NCI-H345 (cell line): ENCODE results near the gene CD68.
A peak's percentile ranks its signal among the peaks of the same experiment; 100 is the strongest.
"Not testable (repeated sequence)": the region's sequence is repeated elsewhere in the genome, so short reads cannot be mapped to it uniquely, and the experiment has no call there.

Experiments
- DNase-seq: peaks from one replicate; lab custom pipeline; 2025; lab: John Stamatoyannopoulos, UW

CD68 gene

DNA sequence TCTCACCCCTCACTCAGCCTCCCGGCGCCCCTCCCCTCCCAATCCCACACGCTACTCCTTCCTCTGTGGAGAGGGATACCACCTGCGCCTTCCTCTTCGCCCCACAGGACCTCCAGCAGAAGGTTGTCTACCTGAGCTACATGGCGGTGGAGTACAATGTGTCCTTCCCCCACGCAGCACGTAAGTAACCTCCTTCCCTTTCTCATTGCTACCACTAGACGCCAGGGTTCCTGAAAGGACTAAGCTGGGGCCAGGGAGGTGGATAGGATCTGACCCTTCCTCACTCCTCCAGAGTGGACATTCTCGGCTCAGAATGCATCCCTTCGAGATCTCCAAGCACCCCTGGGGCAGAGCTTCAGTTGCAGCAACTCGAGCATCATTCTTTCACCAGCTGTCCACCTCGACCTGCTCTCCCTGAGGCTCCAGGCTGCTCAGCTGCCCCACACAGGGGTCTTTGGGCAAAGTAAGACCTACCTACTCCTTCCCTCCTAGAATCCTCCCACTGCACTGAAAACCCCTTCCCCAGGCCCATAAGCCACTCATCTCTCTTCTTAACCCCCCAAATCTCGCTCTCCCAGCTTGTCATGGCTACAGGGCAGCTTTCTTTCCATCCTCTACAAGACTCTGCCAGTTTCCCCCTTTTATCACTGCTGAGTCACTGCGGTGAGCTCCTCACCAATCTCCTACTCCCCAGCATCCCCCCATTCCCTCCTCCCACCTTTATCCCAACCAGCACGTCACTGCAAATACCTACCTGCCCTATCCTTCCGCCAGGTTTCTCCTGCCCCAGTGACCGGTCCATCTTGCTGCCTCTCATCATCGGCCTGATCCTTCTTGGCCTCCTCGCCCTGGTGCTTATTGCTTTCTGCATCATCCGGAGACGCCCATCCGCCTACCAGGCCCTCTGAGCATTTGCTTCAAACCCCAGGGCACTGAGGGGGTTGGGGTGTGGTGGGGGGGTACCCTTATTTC is 1.5 kb downstream of the CD68 start:
- DNase-seq, result no peak

DNA sequence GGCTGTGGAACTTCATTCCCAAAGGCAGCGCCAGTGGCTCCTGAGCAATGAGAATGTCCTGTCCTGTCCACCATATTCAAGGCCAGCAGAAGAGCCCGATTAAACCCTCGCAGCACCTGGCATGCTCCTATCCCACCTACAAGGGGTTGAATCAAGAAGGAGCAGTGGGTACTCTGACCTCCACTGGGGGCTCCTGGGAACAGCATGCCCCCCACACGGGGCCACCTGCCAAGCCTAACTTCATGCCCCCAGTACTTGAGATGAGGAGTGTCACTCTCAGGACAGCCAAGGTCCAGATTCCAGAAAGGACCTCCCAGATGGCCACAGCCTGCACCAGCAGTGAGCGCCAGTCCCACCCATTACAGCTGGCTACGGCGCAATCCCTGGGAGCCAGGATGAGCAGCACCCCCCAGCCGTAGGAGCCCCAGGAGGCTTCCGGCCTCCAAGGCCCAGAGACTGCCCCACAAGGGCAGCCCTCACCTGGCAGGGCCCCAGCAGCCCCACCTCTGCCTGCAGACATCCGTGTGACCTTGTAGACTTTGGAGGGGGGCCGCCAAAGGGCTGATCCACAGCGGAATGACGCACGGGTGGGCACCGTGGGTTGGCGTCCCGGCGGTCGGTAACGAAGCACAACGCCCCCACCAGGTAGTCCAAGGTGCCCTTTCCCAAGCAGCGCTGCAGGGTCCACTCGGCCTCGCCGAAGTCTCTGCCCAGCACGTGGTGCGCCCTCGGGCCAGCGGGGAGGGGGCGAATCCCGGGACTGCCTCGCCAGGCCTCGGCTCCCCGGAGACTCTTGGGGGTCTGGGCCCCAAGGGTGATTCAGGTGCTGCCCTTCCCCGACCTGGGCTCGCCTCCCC is 3.2 kb downstream of the CD68 start:
- no peak for DNase-seq

DNA sequence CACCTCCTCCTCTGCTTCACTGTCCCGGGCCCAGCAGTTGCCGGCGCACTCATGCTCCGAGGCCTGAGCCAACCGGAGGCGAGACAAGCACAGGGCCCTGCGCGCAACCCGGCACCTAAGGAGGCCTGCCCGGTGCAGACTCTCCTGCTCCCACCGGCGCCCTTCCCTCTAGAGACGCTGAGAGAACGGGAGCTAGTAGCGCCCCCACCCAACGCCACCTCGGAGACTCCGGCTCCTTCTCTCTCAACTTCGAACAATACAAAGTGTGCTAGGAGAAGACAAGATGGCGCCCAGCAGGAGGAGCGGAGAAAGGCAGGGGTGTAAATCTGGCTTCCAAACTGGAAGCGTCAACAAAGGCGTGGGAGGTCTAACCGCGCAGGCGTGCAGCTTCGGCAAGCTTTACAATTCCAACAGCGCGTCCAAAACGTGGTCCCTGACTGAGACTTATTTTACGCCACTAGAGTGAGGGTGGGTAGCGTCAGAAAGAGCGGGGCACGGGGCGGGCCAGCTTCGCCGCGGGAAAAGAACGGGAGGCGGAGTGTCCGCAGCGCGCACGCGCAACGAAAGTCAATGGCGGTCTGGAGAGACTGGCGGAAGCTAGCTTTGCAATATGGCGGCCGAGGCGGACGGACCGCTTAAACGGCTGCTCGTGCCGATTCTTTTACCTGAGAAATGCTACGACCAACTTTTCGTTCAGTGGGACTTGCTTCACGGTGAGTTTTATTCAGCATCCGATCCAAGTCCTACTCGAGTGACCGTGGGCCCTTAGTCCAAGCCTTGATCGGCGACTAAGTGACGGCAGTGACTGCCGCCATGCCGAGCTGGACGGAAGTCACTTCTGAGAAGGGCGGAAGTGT is 4.0 kb downstream of the CD68 start, which contains the start of gene MPDU1:
Gene MPDU1, plus strand, starts transcription at position 600 of the 857 bp plus-strand sequence. Its CDS starts 11 bp downstream, at position 611.
- DNase-seq, result peak; percentile 95

DNA sequence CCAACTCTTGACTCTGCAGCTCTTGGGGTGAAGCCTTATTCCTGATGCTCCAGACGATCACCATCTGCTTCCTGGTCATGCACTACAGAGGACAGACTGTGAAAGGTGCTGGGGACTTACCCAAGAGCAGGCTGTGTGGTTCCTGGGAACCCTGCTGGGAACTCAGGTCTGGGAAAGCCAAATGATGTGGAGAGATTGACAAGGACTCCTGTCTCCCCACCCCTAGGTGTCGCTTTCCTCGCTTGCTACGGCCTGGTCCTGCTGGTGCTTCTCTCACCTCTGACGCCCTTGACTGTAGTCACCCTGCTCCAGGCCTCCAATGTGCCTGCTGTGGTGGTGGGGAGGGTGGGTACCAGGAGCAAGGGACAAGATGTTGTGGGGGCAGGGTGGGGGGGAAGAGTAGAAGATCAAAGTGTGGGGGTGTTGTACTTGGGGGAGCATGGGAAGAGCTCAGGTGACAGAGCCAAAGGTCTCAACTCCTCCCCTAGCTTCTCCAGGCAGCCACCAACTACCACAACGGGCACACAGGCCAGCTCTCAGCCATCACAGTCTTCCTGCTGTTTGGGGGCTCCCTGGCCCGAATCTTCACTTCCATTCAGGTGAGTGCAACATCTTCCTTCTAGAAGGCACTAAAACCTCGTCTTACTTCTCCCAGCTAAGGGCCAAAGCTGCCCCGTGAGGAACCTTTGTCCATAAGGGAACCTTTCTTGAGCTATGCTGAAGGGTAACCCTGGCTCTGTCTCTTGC is 7.4 kb downstream of the CD68 start:
- DNase-seq, result no peak

DNA sequence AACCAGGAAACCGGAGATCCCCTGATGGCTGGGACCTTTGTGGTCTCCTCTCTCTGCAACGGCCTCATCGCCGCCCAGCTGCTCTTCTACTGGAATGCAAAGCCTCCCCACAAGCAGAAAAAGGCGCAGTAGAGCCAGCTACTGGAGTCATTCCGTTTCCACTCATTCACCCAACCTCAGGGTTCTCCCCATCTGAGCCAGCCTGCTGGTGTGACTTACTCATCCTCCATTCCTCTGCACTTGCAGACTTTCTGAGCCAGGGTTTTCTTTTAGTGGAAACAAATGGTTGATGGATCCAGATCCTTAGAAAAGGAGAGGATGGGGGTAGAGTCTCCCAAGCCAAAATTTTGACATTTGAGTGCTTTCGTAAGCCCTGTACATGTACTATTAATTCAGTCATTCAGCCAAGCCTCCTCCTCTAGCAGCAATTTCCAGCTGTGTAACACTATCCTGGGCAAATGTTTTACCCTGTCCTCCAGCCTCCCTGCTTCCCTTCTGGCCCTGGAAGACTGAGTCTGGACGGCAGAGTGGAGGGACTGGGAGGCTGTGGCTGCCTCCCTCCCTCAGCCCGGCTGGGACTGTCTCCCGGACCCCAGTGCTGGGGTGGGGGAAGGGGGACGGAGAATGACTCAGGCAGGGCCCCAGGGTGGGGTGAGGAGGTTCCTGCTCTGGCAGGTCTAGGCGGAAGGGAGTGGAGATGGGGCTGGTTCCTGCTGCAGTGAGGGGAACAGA is 8.1 kb downstream of the CD68 start:
- DNase-seq, result no peak

DNA sequence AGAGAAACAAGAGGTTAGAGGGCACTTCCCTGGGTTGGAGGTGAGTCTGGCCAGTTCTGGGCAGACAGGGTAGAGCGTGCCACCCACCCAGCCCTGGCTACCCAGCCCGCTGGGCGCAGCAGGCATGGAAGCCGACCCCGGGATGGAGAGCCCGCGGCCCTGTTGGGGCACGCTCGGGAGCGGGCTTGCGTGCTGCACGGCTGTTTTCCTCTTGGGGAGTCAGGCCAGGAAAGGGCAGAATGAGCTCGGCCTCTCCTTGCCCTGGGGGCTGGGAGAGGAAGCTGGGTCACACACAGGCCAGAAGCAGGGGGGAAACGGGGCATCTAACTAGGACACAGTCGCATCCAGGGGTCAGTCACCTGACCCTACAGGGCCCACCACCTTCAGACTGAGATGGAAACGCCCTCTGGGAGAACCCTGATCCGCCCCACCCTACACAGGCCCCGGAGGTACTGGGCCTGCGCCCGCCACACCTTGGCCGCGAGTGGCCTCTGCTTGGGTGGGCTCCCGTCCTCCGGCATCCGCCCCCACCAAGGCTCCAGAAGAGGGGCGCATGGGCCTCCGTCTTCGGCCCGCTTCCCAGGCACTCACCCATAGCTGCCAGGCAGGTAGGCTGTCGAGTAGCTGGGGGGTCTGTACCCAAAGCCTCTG is 9.2 kb downstream of the CD68 start:
- DNase-seq, result no peak

DNA sequence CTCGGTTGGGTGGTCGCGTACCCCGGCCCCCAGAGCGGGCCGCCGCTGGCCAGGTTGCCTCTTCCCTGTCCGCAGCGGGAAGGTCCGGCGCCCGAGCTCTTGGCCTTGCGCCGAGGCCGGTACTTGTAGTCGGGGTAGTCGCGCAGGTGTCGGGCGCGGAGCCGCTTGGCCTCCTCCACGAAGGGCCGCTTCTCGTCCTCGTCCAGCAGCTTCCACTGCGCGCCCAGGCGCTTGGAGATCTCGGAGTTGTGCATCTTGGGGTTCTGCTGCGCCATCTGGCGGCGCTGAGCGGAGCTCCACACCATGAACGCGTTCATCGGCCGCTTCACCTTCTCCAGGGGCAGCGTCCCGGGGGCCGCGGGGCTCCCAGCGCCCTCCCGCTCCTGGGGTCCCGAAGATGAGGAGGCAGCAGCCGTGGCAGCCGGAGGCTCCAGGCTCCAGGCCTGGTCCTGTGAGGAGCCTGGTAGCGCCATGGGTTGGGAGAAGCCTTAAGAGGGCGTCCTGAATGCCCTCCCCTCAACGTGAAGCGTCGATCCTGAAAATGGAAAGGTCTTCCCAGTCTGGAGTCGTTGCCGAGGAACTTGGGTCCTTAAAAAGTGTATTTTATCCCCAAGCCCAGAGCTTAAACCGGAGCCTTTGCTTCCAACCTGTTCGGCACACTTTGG is 9.9 kb downstream of the CD68 start:
- no peak for DNase-seq

DNA sequence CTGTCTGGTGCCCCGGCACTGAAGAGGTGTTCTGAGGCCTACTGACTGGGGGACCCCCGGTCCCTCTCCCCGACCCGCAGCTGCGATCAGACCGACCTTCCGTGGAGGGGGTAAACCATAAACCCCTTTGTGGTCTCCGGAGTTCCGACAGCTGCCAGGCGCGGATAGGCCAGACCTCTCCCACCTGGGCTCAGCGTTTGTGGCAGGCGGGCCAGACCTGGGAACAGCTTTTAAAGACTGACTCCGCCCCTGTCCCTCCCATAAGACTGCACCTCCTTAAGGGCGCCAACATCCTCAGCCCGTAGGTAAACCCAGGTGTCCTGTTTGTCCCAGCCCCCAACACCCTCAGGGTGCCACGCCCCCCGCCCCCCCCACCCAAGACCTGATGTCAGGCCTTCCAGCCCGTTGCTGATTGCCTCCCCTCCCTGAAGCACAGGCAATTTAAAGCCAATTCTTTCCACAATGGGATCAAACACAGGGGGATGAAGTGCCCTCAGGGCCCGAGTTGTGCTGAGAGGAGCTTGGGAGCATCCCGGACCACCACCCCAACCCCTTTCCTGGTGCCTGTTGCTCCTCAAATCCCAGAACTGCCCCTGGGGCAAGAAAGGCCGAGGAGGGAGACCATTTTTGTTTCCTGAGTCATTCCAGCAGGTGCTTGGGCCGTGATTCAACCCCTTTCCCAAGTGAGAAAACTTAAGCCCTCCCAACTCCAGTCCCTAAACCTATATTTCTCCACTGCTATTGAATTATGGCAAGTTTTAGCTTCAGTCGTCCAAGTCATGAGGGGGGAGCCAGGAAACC is 10.7 kb downstream of the CD68 start, which contains the start of gene SOX15:
Gene SOX15, minus strand, starts transcription at position 204 of the 801 bp plus-strand sequence. CDS start 418 bp downstream, outside the sequence.
- DNase-seq, result no peak

DNA sequence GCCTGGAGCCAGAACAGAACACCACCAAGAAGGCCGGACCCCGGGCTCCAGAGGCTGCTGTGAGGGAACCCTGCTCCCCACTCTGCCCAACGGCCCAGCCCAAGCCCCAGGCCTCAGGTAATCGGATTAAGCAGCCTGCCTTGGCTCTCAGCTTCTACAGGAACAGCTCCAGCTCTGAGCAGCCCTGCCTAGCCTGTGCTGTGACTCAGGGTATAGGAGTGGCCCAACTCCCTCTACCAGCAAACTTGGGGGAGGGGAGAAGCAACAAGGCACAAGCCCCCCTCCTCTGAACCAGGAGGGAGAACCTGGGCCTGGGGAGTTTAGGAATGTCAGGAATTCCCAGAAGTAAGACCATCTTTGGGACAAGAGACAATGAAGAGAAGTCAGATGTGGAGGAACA is 11.3 kb downstream of the CD68 start:
- DNase-seq, result no peak

DNA sequence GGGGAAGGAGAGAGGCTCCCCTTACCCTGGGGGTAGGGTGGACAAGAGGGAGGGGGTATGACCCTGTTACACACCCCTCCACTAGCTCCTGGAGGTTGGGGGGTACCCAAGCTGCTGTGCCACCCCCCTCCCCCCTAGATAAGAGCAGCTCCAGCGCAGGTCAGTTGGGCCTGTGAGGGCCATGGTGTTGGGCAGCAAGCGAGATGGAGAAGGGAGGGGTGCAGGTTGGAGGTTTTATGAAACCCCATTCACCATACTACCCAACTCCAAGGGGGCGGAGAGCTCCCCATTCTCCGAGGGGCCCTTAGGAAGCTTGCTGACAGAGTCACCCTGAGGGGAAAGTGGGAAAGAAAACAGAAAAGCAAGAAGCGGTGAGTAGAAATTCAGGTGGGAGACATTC is 12.2 kb downstream of the CD68 start:
- no peak for DNase-seq

DNA sequence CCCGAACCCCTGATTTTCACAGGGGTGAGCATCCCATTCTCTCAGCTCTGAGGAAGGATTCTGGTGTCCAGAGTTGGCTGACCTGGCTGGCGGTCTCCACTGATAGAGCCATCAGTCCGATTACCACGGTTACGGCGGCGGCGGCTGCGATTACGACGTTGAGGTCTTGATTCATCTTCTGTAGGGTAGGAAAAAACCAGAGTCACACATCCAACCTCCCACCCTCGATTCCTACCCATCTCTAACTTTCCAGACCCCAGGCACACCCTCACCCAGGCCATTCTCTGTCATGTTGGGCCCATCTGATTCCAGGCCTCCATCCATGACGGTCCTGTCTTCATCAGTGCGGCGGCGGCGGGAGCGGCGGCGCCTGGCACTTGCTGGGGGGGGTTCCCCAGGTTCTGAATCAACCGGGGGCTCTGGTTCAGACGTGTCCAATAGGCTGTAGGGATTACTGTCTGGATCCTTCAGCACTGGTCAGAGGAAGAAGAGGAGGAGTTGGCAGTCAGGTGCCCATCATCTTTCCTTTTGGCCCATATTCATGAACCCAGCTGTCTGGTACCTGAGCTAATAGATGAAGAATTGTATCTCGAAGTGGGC is 13.1 kb downstream of the CD68 start:
- DNase-seq, result no peak

DNA sequence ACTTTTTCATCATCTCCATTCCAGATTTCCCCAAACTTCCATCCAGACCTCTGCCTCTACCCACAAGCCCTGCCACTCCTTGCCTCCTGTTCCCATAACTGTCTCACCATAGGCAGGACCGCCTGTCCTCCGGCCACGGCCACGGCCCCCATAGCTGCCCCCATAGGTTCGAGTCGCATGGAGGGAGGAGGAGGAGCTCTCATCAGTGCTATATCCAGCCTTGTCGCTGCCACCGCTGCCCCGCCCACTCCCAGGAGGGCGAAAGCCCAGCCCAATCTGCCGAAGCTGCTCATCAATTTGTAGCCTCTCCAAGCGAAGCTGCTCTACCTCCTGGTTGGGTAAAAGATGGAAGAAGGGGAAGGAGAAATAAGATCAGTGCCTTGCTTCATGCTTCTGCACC is 13.9 kb downstream of the CD68 start:
- no peak for DNase-seq

DNA sequence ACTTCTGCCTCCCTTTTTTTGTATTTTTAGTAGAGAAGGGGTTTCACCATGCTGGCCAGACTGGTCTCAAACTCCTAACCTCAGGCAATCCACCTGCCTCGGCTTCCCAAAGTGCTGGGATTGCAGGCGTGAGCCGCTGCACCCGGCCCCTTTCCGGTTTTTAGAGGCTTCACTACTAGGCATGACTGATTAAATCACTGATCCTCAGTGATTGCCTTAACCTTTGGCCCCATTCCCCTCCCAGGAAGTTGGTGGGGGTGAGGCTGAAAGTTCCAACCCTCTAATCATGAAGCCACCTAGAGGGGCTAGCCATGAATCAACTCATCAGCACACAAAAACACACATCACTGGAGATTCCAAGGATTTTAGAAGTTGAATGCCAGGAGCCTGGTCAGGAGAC is 18.1 kb downstream of the CD68 start:
- DNase-seq, result not testable (repeated sequence)

DNA sequence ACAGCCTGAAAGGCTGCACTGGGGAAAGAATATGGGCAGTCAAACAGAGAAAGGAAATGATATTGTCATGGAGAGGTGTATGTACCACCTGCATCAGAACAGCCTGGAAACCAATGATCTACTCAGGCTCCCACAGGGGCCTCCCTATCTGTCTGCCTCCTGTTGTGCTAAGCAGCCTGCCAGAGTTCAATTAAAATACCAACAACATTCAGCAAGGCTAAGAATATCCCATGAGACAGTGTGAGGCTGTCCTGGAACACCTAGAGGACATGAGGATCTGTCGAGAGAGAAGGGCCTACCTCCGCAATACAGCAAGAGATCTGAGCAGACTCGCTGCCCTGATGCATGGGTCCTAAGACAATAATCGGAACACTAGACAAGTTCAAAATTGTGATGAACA is 26.8 kb downstream of the CD68 start:
- no peak for DNase-seq

DNA sequence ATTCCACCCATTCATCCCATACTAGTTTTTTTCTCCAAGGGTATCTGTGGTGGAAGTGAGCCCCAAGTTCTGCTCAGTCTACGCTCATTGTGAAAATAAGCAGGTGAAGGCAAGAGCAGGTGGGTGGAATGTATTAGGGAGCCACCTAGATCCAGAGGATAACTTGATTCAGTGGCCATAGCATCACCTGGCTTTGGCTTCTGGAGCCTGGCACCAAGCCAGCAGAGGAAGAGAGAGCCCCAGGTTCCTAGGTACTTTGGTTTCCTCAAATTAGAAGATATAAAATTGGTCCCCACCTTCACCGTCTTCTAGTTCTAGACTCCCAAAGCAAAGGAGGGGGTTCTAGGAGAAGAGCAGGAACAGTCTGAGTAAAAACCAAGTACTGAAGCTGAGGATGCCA is 31.2 kb downstream of the CD68 start:
- DNase-seq, result peak; percentile 0

DNA sequence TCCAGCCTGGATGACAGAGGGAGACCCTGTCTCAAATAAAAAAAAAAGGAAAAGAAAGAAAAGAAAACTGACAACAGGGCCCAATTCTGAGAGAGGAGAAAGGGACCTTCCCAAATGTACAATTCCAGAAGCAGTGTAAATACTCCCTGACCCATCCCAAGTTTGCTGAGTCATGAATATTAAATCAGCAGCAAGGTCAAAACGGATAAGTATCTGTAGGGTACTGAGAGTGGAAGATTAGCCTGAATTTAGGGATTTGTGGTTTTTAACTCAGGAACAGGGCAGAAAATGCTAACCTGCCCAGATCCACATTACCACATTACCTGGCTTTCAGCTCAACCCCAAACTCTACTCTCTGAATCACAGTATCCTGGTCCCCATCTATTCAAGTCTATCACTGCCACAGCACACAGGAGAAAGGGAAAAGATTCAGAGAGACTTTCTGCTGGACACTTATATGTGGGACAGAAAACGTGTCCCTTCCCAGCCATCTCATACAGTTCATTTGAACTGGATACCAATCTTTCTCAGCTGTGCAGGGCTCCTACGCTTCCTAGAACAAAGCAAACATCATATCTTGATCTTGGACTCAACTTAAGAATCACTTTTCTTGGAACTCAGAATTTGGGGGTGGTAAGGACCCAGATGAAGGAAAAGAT is 32.3 kb downstream of the CD68 start:
- no peak for DNase-seq

DNA sequence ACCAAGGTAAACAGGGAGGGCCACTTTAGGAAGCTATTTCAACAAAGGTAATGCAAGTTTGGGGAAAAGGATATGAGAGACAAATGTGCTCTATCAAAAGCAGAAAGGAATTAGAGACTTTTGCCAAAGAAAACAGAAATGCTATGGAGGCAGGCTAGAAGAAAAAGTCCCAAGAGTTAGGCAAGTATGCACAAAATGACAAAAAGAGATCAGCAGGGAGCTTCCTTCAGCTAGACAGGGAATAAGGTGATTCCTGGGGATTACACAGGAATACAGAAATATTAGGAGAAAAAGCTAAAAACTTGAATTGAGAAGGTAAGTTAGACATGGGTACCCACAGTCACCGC is 32.8 kb downstream of the CD68 start:
- DNase-seq, result no peak
